ENCODE data around the gene UNC13D.

UNC13D gene

DNA sequence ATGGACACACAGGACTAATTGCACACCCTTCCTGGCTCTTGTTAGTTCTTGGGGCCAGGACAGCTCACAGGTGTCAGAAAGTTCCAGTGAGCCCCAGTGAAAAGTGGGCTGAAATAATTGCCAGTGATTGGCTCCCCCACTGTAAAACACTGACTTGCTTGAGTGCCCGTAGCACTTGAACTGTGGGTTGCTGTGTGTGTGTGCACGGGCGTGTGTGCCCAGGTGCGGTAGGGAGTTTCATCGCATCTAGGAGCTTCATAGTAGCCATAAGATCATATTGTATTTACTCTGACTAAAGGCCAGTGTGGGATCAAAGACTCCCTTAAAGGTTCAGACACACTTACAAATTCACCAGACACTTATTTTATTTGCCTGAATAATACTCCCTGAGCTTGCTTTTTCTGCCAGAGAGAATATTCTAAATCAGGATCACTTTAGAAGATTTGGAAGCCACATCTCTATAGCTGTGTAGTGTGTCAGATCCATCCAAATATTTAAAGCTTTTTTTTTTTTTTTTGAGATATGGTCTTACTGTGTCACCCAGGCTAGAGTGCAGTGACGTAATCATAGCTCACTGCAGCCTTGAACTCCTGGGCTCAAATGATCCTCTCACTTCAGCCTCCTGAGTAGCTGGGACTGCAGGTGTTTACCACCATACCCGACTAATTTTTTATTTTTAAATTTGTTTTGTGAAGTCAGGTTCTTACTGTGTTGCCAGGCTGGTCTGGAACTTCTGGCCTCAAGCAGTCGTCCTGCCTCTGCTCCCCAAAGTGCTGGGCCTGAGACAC lies 48.2 kb downstream of the UNC13D start:
- H3K4me1 ChIP-seq (ENCODE audit: control insufficient read depth, insufficient read depth, low read length) = no peaks in the 10 kb centered on the region
- no peak overlapping the region for H3K4me3 ChIP-seq (ENCODE audit: insufficient read depth, low read depth, low read length)
- H3K27ac ChIP-seq (ENCODE audit: insufficient read depth, low read depth, low read length, poor library complexity, severe bottlenecking) = no peak overlapping the region
- WGBS, 2 experiments = 94 to 96% methylated on average over 6 to 8 of the region's 8 CpGs
- no peaks in the 10 kb centered on the region for H3K9me3 ChIP-seq (ENCODE audit: control insufficient read depth, low read length)
- no peaks in the 10 kb centered on the region for H3K27me3 ChIP-seq (ENCODE audit: control insufficient read depth, insufficient read depth, low read length, poor library complexity, severe bottlenecking)
- peaks cover 28% of the 10 kb centered on the region for H3K36me3 ChIP-seq (ENCODE audit: control insufficient read depth, insufficient read depth, low read length)

DNA sequence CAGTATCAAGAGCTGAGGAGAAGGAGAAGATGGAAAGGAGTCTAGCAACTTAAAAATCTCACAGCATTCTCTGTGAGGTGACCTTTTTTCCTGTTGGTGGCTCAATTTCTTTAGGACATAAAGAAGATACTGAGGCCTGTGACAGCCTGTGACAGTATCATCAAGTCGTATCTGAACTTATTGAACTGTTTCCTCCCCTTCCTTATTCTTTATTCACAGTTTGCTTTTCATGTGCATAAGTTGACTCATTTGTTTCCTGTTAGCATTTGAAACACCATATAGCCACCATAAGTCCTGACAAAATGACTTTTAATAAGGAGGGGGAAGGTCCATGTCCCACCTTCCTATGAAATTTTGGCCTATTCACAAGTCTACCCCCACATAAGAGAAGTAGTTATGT lies 50.7 kb downstream of the UNC13D start:
- Histone ChIP-seq H3K36me3 (ENCODE audit: control insufficient read depth, insufficient read depth, low read length) (peaks cover 25% of the 10 kb centered on the region), H3K27ac (ENCODE audit: insufficient read depth, low read depth, low read length, poor library complexity, severe bottlenecking) (no peak overlapping the region), H3K4me3 (ENCODE audit: insufficient read depth, low read depth, low read length) (no peak overlapping the region), H3K9me3 (ENCODE audit: control insufficient read depth, low read length) (no peaks in the 10 kb centered on the region), H3K4me1 (ENCODE audit: control insufficient read depth, insufficient read depth, low read length) (no peaks in the 10 kb centered on the region), H3K27me3 (ENCODE audit: control insufficient read depth, insufficient read depth, low read length, poor library complexity, severe bottlenecking) (no peaks in the 10 kb centered on the region)
- 85 to 93% methylated on average over 1 of the region's 1 CpG for WGBS, 2 experiments

DNA sequence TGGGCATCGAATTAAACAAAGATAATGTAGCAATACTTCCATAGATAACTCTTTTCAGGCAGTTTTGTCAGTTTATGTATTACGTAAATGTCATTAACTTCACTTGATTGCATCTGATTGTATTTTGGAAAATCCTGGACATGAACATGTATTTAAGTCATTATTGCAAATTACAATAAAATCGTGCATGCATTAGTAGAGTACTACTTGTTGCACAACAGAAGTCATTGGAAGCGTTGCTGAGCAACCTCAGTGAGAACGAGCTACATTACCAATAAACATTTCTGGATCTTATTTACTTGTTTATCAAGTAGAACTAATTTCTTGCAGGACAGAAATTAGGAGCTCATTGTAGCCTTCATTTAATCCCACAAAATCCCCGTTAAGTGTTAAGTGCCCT lies 53.0 kb downstream of the UNC13D start:
- H3K4me1 ChIP-seq (ENCODE audit: control insufficient read depth, insufficient read depth, low read length) = peaks cover 2% of the 10 kb centered on the region
- no peak overlapping the region for H3K27ac ChIP-seq (ENCODE audit: insufficient read depth, low read depth, low read length, poor library complexity, severe bottlenecking)
- whole genome bisulfite sequencing, 2 experiments = 94 to 98% methylated on average over 5 of the region's 6 CpGs
- H3K9me3 ChIP-seq (ENCODE audit: control insufficient read depth, low read length) = no peaks in the 10 kb centered on the region
- H3K27me3 ChIP-seq (ENCODE audit: control insufficient read depth, insufficient read depth, low read length, poor library complexity, severe bottlenecking) = no peaks in the 10 kb centered on the region
- H3K4me3 ChIP-seq (ENCODE audit: insufficient read depth, low read depth, low read length) = no peak overlapping the region
- peaks cover 18% of the 10 kb centered on the region for H3K36me3 ChIP-seq (ENCODE audit: control insufficient read depth, insufficient read depth, low read length)

DNA sequence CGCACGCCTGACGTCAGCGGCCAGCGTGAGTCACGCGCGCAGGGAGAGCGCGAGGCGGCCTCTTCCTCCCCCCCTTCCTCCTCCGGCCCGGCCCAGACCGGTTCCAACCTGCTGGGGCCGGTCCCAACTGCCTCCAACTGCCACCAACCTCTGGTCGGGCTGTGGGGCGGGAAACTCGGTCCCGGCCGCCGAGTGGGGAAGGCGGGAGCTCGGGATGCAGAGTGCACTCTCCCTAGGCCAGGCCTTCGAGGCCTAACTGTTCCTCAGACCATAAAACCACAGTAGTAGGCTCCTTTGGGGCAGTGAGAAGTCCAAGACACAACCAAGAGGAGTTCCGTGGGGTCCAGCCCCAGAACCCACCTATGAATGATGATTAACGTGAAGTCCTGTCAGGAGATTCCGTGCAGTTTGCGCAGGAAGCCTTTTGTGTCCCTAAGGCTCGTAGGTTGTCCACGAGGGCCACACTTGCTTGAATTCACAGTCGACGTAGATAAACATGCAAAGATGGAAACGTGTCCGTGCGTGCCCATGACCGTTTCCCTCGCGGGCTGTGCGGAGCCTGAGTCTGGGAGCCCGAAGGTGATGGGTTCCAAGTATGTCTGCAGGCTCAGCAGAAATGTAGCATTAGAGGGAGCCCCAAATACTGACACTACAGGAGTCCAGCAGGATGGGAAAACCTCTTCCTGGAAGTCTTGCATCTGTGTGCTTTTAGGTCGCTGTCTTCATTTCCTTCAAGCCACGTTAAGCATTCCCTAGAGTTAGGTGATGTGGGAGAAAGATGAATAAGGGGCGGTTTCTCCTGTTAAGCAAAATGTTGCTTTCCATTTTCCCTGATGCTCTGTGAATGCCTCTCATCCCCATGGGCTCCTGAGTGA lies 59.0 kb downstream of the UNC13D start:
- H3K9me3 ChIP-seq (ENCODE audit: control insufficient read depth, low read length) = no peaks in the 10 kb centered on the region
- H3K27ac ChIP-seq (ENCODE audit: insufficient read depth, low read depth, low read length, poor library complexity, severe bottlenecking) = peak overlapping the region; percentile 100
- H3K4me1 ChIP-seq (ENCODE audit: control insufficient read depth, insufficient read depth, low read length) = peaks cover 10% of the 10 kb centered on the region
- no peaks in the 10 kb centered on the region for H3K27me3 ChIP-seq (ENCODE audit: control insufficient read depth, insufficient read depth, low read length, poor library complexity, severe bottlenecking)
- H3K4me3 ChIP-seq (ENCODE audit: insufficient read depth, low read depth, low read length) = peak overlapping the region; percentile 76
- 10 to 11% methylated on average over 42 to 43 of the region's 43 CpGs for WGBS, 2 experiments
- H3K36me3 ChIP-seq (ENCODE audit: control insufficient read depth, insufficient read depth, low read length) = peaks cover 4% of the 10 kb centered on the region

DNA sequence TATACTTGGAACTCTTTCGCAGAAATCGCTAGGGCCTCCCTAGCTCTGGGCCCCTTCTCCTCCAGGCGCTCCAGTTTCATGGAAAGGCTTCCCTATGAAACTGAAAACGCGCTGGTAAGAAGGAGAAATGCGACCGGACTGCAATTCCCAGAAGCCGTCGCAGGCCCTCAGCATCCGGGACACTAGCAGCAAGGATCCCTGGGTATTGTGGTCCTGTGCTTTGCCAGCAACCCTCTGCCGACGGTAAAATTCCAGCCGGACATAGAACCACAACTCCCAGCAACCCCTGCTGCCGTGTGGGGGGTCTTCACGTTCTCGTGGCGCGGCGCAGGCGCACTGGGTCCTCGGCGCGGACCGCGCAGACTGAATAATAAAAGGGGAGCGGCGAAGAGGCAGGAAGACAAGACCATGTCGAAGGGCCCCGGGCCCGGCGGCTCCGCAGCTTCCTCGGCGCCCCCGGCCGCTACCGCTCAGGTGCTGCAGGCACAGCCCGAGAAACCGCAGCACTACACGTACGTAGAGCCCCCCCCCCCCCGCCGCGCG lies 59.7 kb downstream of the UNC13D start, which contains the start of gene UNK:
TSS of gene UNK (plus strand) at position 334 of the 543 bp plus-strand sequence. CDS start at position 409, 75 bp downstream.
- peaks cover 10% of the 10 kb centered on the region for H3K4me1 ChIP-seq (ENCODE audit: control insufficient read depth, insufficient read depth, low read length)
- 0 to 1% methylated on average over 42 to 45 of the region's 45 CpGs for WGBS, 2 experiments
- peaks cover 3% of the 10 kb centered on the region for H3K36me3 ChIP-seq (ENCODE audit: control insufficient read depth, insufficient read depth, low read length)
- peak within 1 kb of the TSS; percentile 76 for H3K4me3 ChIP-seq (ENCODE audit: insufficient read depth, low read depth, low read length)
- peak within 1 kb of the TSS; percentile 100 for H3K27ac ChIP-seq (ENCODE audit: insufficient read depth, low read depth, low read length, poor library complexity, severe bottlenecking)
- H3K9me3 ChIP-seq (ENCODE audit: control insufficient read depth, low read length) = no peaks in the 10 kb centered on the region
- H3K27me3 ChIP-seq (ENCODE audit: control insufficient read depth, insufficient read depth, low read length, poor library complexity, severe bottlenecking) = no peaks in the 10 kb centered on the region

DNA sequence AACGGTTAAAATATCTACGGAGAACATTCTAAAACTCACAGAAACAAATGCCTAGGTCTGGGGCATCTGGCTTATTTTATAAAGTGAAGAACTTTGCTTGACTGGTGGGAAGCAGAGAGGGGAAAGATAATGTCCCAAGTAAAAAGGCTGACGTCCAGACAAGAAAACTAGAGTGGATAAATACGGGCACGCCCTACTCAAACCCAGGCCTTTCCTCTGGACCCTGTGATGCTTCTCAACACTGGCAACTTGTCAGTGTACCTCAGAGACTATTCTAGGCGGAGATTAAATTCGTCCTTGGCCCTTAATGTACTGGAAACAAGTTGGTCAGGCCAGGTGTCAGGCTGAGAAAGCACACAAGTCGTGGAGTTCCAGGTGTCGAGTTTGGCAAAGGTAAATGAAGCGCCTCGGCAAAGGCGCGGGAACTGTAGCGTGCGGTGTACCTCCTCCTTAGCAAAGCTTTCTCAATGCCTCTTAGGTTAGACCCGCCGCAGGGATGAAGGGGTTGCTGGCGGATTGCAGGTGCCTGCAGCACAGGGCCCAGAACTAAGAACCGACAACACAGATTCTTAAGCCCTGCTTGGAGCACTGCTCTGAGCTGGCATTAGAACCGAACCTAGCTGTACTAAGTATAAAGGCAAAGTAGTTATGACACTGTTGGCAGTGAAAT lies 60.3 kb downstream of the UNC13D start:
- Histone ChIP-seq H3K4me3 (ENCODE audit: insufficient read depth, low read depth, low read length) (peak overlapping the region; percentile 76), H3K27ac (ENCODE audit: insufficient read depth, low read depth, low read length, poor library complexity, severe bottlenecking) (peak overlapping the region; percentile 100), H3K4me1 (ENCODE audit: control insufficient read depth, insufficient read depth, low read length) (peaks cover 10% of the 10 kb centered on the region), H3K9me3 (ENCODE audit: control insufficient read depth, low read length) (no peaks in the 10 kb centered on the region), H3K27me3 (ENCODE audit: control insufficient read depth, insufficient read depth, low read length, poor library complexity, severe bottlenecking) (no peaks in the 10 kb centered on the region), H3K36me3 (ENCODE audit: control insufficient read depth, insufficient read depth, low read length) (peaks cover 4% of the 10 kb centered on the region)
- 89% methylated on average over 20 of the region's 20 CpGs for WGBS, 2 experiments

DNA sequence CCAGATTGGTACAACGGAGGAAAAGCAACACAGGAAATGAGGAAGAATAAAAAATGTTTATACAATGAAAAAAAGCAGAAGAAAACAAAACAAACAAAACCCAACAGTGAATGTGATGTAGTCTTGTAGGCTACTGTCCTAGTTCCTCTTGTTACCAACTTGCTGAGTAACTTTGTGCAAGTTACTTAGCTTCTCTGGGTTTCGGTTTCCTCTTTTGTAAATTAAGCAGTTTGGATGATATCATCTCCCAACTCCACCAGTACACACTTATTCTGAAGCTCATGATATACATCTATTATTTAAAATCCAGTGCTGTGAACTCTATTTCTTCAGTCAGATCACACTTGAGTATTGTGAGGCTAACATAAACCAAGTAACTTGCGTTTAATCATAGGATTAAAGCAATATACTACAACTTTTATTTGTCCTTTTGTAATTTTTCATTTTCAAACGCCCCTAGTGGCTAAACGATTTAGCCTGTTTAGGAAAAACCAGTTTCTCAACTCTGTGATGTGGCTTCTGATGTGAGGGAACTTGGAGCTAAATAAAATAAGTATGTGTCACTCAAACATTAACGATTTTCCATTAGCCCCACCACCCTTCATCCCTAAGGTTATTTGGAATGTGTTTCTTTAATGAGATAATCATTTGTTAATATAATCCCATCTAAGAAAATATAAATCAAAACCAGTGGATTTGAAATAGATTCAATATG lies 61.0 kb downstream of the UNC13D start:
- no peak overlapping the region for H3K27ac ChIP-seq (ENCODE audit: insufficient read depth, low read depth, low read length, poor library complexity, severe bottlenecking)
- H3K27me3 ChIP-seq (ENCODE audit: control insufficient read depth, insufficient read depth, low read length, poor library complexity, severe bottlenecking) = no peaks in the 10 kb centered on the region
- H3K9me3 ChIP-seq (ENCODE audit: control insufficient read depth, low read length) = no peaks in the 10 kb centered on the region
- H3K4me1 ChIP-seq (ENCODE audit: control insufficient read depth, insufficient read depth, low read length) = peaks cover 10% of the 10 kb centered on the region
- 43 to 71% methylated on average over 4 of the region's 6 CpGs for WGBS, 2 experiments
- H3K4me3 ChIP-seq (ENCODE audit: insufficient read depth, low read depth, low read length) = no peak overlapping the region
- peaks cover 11% of the 10 kb centered on the region for H3K36me3 ChIP-seq (ENCODE audit: control insufficient read depth, insufficient read depth, low read length)

DNA sequence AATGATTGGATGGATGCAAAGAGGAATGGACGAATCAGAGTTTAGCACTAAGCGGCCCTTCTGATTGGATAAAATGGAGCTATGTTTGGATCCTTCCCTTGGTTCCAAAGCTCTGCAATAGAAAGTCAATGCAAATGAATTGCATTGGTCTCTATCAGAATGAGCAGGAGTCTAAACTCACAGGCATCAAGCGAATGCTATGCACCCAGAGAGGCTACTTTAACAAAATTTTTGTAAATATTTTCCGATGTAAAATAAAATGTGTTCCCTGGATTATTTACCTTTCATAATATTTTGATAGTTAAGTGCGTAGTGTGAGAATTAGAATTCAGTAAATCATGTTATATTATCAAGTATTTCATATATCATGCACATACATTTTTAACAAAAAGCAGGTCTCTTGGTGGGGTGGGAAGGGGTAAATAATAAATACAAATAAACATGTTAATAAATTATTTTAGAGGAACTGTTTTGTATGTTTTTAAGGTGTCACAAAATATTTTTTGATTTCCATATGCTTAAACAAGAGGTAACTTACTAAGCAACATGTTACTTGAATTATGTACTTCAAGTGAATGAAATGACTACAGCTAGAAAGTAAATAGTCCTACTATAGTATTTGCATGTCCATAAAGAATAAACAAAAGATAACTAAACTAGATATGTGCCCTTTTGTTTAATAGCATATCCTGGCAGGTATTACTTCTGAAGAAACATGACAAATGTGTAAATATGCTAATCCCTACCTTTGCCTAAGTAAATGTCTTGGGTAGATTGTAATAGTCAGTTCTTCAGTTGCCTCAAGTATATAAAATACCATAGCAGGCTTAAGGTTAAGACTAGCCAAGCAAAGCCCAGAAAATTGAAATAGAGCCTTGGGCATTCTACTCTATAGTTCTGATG lies 64.0 kb downstream of the UNC13D start:
- Histone ChIP-seq H3K36me3 (ENCODE audit: control insufficient read depth, insufficient read depth, low read length) (peaks cover 14% of the 10 kb centered on the region), H3K9me3 (ENCODE audit: control insufficient read depth, low read length) (no peaks in the 10 kb centered on the region), H3K27ac (ENCODE audit: insufficient read depth, low read depth, low read length, poor library complexity, severe bottlenecking) (no peak overlapping the region), H3K27me3 (ENCODE audit: control insufficient read depth, insufficient read depth, low read length, poor library complexity, severe bottlenecking) (no peaks in the 10 kb centered on the region), H3K4me3 (ENCODE audit: insufficient read depth, low read depth, low read length) (no peak overlapping the region), H3K4me1 (ENCODE audit: control insufficient read depth, insufficient read depth, low read length) (peaks cover 5% of the 10 kb centered on the region)
- WGBS, 2 experiments = 0 to 3% methylated on average over 3 of the region's 5 CpGs

All from ectodermal cell (in vitro differentiated cells).